ENCODE data around the gene SAC3D1. TPM values are rescaled to one million over a fixed set of nuclear protein-coding genes. Genes with fewer than 3 reads are reported as not detected.

SAC3D1 gene
- total RNA-seq, 1 experiment from 2014 or later = 33.9 TPM

GRCh38 chr11:65051398-65051858 is 10.4 kb downstream of the SAC3D1 start:
- no peaks in the 10 kb centered on the region for H3K27me3 ChIP-seq (ENCODE audit: insufficient read depth, low read depth)
- DNase-seq = no peak
- ChIA-PET POLR2A (ENCODE audit: unreplicated experiment) (no interaction called here), CTCF (no interaction called here)
- no peaks in the 10 kb centered on the region for H3K9me3 ChIP-seq (ENCODE audit: insufficient read depth, low read depth)
- H3F3A ChIP-seq (ENCODE audit: insufficient read depth, low read depth) = no peaks in the 10 kb centered on the region; the same call in 1 of the 2 replicates
- no peak overlapping the region for H3K27ac ChIP-seq
- no peaks in the 10 kb centered on the region for H3K9me2 ChIP-seq (ENCODE audit: insufficient read depth)
- no peak overlapping the region for H3K4me2 ChIP-seq
- intact Hi-C loops (cut with micrococcal nuclease; ENCODE audit: unreplicated experiment) = no loop called here
- TF ChIP-seq, protein P1, sequence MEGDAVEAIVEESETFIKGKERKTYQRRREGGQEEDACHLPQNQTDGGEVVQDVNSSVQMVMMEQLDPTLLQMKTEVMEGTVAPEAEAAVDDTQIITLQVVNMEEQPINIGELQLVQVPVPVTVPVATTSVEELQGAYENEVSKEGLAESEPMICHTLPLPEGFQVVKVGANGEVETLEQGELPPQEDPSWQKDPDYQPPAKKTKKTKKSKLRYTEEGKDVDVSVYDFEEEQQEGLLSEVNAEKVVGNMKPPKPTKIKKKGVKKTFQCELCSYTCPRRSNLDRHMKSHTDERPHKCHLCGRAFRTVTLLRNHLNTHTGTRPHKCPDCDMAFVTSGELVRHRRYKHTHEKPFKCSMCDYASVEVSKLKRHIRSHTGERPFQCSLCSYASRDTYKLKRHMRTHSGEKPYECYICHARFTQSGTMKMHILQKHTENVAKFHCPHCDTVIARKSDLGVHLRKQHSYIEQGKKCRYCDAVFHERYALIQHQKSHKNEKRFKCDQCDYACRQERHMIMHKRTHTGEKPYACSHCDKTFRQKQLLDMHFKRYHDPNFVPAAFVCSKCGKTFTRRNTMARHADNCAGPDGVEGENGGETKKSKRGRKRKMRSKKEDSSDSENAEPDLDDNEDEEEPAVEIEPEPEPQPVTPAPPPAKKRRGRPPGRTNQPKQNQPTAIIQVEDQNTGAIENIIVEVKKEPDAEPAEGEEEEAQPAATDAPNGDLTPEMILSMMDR (conservative IDR thresholded peaks at IDR 0.05) = no peak
- TF ChIP-seq EZH2 (IDR thresholded peaks at IDR 0.05; ENCODE audit: low read depth) = no peak
- no peaks in the 10 kb centered on the region for H3K36me3 ChIP-seq (ENCODE audit: low read depth)
- no peak overlapping the region for H3K4me3 ChIP-seq
- H3K4me1 ChIP-seq (replicated peaks; ENCODE audit: insufficient read depth) = no peaks in the 10 kb centered on the region
- no peak overlapping the region for H2AFZ ChIP-seq
- H3K79me2 ChIP-seq (ENCODE audit: low read depth) = no peaks in the 10 kb centered on the region
- no peaks in the 10 kb centered on the region for H4K20me1 ChIP-seq (ENCODE audit: insufficient read depth)
- no TSS peak for BruUV-seq (replicated peaks)

GRCh38 chr11:65053827-65054508 is 13.0 kb downstream of the SAC3D1 start:
- H3K79me2 ChIP-seq (ENCODE audit: low read depth) = no peaks in the 10 kb centered on the region
- intact Hi-C loops (cut with micrococcal nuclease; ENCODE audit: unreplicated experiment) = no loop called here
- no peak overlapping the region for H2AFZ ChIP-seq
- no peak overlapping the region for H3K27ac ChIP-seq
- no peaks in the 10 kb centered on the region for H3K36me3 ChIP-seq (ENCODE audit: low read depth)
- no peaks in the 10 kb centered on the region; the same call in 1 of the 2 replicates for H3F3A ChIP-seq (ENCODE audit: insufficient read depth, low read depth)
- H3K4me2 ChIP-seq = no peak overlapping the region
- no peaks in the 10 kb centered on the region for H3K4me1 ChIP-seq (replicated peaks; ENCODE audit: insufficient read depth)
- no TSS peak for BruUV-seq (replicated peaks)
- no peaks in the 10 kb centered on the region for H3K9me3 ChIP-seq (ENCODE audit: insufficient read depth, low read depth)
- H4K20me1 ChIP-seq (ENCODE audit: insufficient read depth) = no peaks in the 10 kb centered on the region
- DNase-seq = no peak
- H3K27me3 ChIP-seq (ENCODE audit: insufficient read depth, low read depth) = no peaks in the 10 kb centered on the region
- POLR2A ChIA-PET (ENCODE audit: unreplicated experiment) = interaction anchor here (0.7 kb wide), 1 partner anchor 431 kb away, joined by 4 read pairs; no protein-coding TSS in a partner anchor
- no peaks in the 10 kb centered on the region for H3K9me2 ChIP-seq (ENCODE audit: insufficient read depth)
- H3K4me3 ChIP-seq = no peak overlapping the region
- no peak for TF ChIP-seq EZH2 (IDR thresholded peaks at IDR 0.05; ENCODE audit: low read depth)
- TF ChIP-seq, protein P1 (conservative IDR thresholded peaks at IDR 0.05) = no peak
- CTCF ChIA-PET = no interaction called here

GRCh38 chr11:65055538-65055937 is 14.5 kb downstream of the SAC3D1 start:
- Histone ChIP-seq H3K9me2 (ENCODE audit: insufficient read depth) (no peaks in the 10 kb centered on the region), H3K36me3 (ENCODE audit: low read depth) (no peaks in the 10 kb centered on the region), H3K4me3 (no peak overlapping the region), H3K4me2 (no peak overlapping the region), H4K20me1 (ENCODE audit: insufficient read depth) (no peaks in the 10 kb centered on the region), H3K27me3 (ENCODE audit: insufficient read depth, low read depth) (no peaks in the 10 kb centered on the region), H3K79me2 (ENCODE audit: low read depth) (no peaks in the 10 kb centered on the region), H3K4me1 (replicated peaks; ENCODE audit: insufficient read depth) (no peaks in the 10 kb centered on the region), H3K9me3 (ENCODE audit: insufficient read depth, low read depth) (no peaks in the 10 kb centered on the region), H3K27ac (no peak overlapping the region), H3F3A (ENCODE audit: insufficient read depth, low read depth) (no peaks in the 10 kb centered on the region; the same call in 1 of the 2 replicates), H2AFZ (no peak overlapping the region)
- ChIA-PET CTCF (no interaction called here), POLR2A (ENCODE audit: unreplicated experiment) (interaction anchor here (0.6 kb wide), 1 partner anchor 11 kb away, joined by 5 read pairs; no protein-coding TSS in a partner anchor)
- TF ChIP-seq, protein P1 (conservative IDR thresholded peaks at IDR 0.05) = no peak
- no peak for TF ChIP-seq EZH2 (IDR thresholded peaks at IDR 0.05; ENCODE audit: low read depth)
- DNase-seq = no peak
- intact Hi-C loops (cut with micrococcal nuclease; ENCODE audit: unreplicated experiment) = no loop called here
- no TSS peak for BruUV-seq (replicated peaks)

Measured in PC-9 (cell line).